Neural cell (in vitro differentiated cells): ENCODE results near the gene CAMSAP2.

Experiments
- POLR2AphosphoS5 ChIP-seq: IDR thresholded peaks from 2 replicates; pipeline ENCODE4 v1.6.1; 2012
- RAD21 ChIP-seq: fragments of 450-650 bp; conservative IDR thresholded peaks from 2 replicates; pipeline ENCODE4 v1.6.1; 2014; ENCODE audit warnings: antibody characterized with exemption, mild to moderate bottlenecking, moderate library complexity
- TF ChIP-seq, protein P1 (sequence below): fragments of 450-650 bp; IDR thresholded peaks from 2 replicates; pipeline ENCODE4 v1.5.1; 2014; ENCODE audit warnings: antibody characterized with exemption, mild to moderate bottlenecking, moderate library complexity; ENCODE audit not compliant: poor library complexity, severe bottlenecking
- TF ChIP-seq, protein P2 (sequence below): IDR thresholded peaks from 2 replicates; pipeline ENCODE4 v1.6.1; 2012; ENCODE audit warnings: borderline replicate concordance

DNA sequence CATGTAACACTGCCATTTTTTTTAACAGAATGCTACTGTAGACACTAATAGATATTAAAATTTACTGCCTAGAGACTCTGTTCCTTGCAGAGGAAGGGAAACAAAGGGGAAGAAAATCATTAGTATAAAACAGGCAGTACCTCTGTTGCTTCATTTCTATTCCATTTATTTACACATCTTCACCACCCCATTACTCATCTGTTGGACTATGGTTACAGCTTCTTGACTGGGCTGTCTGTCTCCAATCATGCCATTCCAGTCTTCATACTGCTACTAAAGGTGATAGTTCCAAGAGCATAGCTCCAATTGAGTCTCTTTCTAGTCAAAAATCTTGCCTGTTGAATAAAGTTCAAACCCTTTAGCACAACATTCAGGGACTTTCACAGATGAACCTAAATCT lies 111.9 kb downstream of the CAMSAP2 start:
- no peak for TF ChIP-seq POLR2AphosphoS5
- TF ChIP-seq, protein P1, sequence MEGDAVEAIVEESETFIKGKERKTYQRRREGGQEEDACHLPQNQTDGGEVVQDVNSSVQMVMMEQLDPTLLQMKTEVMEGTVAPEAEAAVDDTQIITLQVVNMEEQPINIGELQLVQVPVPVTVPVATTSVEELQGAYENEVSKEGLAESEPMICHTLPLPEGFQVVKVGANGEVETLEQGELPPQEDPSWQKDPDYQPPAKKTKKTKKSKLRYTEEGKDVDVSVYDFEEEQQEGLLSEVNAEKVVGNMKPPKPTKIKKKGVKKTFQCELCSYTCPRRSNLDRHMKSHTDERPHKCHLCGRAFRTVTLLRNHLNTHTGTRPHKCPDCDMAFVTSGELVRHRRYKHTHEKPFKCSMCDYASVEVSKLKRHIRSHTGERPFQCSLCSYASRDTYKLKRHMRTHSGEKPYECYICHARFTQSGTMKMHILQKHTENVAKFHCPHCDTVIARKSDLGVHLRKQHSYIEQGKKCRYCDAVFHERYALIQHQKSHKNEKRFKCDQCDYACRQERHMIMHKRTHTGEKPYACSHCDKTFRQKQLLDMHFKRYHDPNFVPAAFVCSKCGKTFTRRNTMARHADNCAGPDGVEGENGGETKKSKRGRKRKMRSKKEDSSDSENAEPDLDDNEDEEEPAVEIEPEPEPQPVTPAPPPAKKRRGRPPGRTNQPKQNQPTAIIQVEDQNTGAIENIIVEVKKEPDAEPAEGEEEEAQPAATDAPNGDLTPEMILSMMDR, result no peak
- TF ChIP-seq, protein P2, sequence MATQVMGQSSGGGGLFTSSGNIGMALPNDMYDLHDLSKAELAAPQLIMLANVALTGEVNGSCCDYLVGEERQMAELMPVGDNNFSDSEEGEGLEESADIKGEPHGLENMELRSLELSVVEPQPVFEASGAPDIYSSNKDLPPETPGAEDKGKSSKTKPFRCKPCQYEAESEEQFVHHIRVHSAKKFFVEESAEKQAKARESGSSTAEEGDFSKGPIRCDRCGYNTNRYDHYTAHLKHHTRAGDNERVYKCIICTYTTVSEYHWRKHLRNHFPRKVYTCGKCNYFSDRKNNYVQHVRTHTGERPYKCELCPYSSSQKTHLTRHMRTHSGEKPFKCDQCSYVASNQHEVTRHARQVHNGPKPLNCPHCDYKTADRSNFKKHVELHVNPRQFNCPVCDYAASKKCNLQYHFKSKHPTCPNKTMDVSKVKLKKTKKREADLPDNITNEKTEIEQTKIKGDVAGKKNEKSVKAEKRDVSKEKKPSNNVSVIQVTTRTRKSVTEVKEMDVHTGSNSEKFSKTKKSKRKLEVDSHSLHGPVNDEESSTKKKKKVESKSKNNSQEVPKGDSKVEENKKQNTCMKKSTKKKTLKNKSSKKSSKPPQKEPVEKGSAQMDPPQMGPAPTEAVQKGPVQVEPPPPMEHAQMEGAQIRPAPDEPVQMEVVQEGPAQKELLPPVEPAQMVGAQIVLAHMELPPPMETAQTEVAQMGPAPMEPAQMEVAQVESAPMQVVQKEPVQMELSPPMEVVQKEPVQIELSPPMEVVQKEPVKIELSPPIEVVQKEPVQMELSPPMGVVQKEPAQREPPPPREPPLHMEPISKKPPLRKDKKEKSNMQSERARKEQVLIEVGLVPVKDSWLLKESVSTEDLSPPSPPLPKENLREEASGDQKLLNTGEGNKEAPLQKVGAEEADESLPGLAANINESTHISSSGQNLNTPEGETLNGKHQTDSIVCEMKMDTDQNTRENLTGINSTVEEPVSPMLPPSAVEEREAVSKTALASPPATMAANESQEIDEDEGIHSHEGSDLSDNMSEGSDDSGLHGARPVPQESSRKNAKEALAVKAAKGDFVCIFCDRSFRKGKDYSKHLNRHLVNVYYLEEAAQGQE, result no peak
- no peak for TF ChIP-seq RAD21
